Measurements from ENCODE around the gene EPB41L4B.
"Not testable (repeated sequence)": the region's sequence is repeated elsewhere in the genome, so short reads cannot be mapped to it uniquely, and the experiment has no call there.

The EPB41L4B gene

DNA sequence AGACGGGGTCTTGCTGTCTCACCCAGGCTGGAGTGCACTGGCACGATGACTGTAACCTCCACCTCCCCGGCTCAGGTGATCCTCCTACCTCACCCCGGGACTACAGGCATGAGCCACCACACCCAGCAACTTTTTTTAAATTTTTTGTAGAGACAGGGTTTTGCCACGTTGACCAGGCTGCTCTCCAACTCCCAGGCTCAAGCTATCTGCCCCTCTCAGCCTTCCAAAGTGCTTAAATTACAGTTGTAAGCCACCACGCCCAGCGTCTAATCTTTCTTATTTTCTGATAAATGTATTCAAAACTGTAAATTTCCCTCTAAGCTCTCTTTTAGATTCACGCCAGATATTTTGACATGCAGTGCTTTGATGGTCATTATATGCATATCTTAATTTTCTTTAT, 164.2 kb downstream of the EPB41L4B start:
- DNase-seq, result no peak

DNA sequence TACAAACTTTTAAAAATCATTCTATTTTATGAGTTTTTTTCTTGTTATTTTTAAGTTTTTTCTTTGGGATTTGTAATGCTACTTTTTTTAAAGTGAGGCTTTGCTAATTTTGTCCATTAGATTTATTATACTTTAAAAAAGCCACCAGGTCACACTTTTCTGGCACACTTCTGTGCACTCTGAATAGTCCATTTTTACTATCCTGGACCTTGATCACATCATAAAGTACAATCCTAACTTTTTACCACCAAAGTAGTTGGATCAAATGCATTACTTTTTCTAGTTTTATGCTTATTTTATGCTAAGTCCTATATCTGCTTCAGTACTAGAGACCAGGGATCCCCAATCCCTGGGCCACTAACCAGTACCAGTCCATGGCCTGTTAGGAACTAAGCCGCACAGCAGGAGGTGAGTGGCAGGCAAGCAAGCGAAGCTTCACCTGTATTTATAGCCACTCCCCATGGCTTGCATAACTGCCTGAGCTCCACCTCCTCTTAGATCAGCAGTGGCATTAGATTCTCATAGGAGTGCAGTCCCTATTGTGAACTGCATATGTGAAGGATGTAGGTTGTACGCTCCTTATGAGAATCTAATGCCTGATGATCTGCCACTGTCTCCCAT, 169.8 kb downstream of the EPB41L4B start:
- no peak for DNase-seq

DNA sequence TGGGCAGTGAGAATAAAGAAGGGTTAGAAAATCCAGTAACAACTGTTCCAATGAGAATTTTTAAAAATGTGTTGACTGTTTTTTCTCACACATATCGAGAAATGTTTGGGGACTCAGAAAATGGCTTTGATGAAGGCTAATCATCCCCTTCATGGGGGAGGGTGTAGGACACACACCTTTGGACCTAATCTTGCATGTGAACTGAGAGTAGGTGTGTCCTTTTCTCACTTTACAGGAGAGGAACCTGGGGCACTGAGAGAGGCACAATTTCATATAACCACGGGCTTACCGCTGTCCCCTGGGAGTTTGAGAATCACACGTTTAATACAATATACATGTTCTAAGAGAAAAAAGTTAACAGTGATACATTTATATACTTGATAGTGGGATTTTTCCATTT, 171.1 kb downstream of the EPB41L4B start:
- DNase-seq, result no peak

DNA sequence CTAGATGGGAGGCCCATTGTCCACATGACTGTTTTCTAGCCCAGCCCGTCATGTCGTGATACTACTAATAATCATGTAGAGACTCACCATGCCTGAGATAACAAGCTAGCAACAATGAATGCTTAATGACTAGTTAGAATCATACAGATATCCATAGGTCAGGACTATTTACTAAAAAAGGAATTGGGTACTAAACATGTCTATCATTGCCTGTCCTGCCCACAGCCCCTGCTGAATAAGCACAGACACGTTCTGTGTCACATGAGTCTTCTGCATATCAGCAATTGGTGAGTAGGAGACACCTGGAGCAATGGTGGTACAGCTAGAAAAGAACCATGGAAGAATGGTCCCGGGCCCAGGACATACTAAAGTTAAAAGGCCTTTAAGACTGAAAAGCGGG, 171.8 kb downstream of the EPB41L4B start:
- DNase-seq, result no peak

DNA sequence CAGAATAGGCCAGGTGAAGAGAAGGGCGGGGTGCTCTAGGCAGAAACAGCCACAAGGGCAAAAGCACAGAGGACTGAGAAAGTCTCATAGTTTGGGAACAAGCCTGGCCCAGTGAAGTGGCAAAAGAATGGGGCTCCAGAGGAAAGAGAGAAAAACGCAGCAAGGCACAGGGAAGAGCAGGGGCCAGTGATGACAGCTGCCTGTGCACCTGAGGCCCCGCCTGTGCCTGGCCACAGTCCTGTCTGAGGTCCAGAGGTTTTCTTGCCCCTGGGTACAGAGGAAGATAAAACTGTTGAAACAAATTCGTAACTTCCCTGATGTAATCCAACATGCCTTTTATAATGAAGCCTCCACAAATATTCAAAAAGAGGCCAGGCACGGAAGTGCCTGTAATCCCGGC, 175.8 kb downstream of the EPB41L4B start:
- no peak for DNase-seq

DNA sequence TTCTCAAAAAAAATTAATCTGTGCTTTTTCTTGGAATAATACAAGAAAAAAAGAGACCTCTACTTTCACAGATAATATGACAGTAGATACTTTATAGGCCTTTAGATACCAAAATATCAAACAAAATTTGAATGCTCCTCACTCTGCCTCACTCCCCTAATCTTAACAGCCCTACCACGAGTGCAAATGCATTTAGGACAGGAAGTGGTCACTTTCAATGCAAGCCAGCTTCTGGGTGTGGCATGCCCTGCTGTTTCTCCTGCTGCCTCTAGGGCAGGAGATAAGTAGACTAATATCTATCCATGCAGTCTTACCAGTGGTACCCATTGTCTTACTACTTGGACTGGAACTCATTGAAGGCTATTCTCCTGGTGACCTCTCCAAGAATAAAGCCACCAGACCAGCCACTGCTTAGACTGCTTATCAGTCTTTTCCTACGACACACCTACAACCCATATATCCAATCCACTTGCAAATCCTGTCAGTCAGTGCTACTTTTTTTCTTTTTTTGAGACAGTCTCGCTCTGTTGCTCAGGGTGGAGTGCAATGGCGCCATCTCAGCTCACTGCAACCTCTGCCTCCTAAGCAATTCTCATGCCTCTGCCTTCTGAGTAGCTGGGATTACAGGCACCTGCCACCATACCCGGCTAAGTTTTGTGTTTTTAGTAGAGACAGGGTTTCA, 176.8 kb downstream of the EPB41L4B start:
- peak in 1 of 2 experiments; percentile 21 for DNase-seq

DNA sequence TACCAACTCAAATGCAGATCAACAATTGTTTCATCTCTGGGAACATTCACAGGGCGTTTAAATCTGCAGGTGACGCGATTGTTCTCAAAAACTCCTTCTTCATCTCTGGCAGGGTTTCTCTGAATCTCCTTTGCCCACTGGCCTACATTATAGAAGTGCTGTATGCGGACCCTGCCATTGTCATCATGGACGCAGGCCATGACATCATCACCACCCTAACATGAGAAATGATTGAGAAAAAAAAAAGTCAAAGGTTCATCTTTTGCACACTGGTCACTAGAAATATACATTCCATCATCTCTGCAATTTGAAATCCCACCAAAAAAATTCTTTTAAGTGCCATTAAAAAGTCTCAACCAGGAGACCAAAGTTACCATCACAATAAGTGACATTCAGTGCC, 179.5 kb downstream of the EPB41L4B start:
- DNase-seq, result no peak

DNA sequence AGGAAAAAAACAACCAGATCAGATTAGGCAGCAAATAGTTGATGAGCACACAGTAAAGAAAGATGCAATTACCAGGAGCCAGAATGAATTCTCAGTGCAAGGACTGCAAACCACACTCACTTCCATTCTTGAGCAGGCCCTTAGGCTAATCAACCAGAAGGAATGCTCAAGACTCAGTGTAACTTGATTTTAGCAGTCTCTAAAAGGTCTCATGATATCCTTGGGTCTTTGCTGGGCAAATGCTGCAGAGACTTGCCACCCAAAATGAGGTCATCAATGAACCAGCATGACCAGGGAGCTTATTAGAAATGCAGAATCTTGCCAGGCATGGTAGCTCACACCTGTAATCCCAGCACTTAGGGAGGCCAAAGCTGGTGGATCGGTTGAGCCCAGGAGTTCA, 181.0 kb downstream of the EPB41L4B start:
- DNase-seq, result no peak

DNA sequence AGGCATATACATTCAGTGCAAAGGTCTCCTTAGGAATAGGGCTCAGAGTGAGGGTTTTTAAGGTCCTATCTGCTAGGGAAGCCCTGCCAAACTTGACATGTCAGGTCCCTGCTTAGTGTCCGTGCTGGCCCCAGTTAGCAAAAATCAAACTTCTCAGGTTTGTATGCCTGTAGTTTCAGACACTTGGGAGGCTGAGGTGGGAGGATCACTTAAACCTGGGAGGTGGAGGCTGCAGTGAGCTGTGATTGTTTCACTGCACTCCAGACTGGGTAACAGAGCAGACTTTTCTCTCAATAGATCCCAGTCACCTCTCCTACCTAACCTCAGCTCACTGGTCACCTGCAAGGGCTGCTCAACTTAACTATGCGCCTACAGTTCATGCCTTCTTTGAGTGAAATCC, 182.4 kb downstream of the EPB41L4B start:
- DNase-seq, result no peak

DNA sequence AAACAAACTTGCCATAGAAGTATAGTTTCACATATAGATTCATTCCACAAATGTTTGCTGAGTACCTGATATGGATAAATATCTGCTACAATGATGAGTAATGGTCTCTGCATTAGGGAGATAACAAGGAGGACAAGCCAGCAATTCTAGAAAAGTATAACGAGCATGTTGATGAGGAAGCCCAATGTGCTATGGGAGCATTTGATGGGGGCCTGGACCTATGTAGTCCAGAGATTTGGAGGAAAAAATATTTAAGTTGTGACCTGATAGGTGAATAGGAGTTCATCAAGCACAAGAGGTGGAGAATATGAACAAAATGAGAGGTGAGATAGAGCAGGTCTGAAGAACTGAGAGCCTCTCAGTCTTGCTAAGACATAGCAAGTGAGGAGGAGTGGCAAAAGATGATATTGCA, 186.7 kb downstream of the EPB41L4B start:
- DNase-seq, result no peak

DNA sequence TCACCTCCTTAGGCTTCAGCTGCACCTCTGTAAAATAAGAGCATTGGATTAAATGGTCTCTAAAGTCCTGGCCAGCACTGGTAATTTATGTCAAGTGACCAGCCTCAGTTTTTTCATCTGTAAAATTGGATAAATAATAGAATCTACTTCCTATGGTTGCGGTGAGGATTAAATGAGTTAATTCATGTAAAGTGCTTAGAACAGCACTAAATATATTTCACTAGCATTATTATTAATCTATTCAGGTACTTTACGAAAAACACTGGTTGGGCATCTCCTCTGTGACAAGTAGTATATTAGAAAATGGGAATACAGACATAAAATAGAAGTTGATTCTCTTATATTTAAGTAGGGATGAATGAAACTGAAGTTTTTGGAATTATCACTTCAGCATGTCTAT, 187.3 kb downstream of the EPB41L4B start:
- DNase-seq, result no peak

DNA sequence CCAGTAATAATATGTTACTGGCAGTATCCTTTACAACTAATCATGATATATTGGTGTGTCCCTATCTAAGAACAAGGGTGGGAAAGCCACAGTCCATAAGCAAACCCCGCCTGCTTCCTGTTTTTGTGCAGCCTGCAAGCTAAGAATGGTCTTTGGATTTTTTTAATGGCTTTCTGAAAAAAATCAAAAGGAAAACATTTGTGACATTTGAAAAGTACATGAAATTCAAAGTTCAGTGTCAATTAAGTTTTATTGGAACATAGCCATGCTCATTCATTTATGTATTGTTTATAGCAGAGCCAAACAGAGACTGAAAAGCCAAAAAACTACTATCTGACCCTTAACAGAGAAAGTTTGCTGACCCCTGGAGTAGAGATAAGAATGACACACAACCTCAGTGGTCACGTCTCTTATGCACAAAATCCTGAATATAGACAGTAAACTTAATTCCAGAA, 188.3 kb downstream of the EPB41L4B start:
- no peak for DNase-seq

DNA sequence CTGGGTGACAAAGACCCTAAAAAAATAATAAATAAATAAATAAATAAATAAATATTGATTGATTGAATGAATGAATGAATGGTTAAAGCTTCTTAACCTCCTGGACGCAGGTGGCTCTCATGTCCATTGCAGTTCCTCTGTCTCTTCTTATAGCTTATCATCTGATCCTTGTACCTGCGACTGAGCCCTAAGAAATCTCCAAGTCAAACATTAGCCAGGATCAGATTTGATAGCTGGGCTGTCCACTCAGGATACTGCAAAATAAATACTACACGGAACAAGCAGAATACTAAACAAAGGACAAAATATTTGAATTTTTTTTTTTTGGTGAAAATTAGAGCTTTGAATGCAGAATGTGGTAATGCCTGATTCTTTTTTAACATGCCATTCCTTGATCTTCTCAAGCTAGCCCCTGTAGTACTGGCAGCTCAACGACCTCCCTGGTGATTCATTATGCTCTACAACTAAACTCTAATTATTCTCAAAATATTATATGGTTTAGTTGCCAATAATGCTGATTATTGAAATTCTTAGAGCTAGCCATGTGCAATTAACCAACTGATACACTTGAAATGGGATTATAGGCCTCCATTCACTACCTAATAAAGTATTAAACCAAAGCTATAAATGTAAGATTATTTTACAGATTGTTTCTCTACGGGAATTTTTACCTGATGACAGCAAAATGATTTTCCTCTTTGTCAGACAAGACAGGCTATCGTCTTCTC, 191.2 kb downstream of the EPB41L4B start:
- no peak for DNase-seq

DNA sequence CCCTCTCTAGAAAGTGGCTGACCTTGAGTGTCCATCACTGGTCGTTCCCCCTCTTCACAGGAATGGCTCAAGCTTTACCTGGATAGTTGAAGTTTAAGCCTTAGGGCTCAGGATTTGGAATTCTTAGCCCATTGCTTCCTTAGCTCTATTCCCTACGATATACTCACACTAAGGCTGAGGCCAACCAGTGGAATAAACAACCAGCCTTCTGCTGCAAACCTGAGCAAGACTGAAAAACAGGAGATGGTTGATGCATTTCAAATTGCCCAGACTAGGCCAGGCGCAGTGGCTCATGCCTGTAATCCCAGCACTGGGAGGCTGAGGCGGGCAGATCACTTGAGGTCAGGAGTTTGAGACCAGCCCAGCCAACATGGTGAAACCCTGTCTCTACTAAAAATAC, 194.2 kb downstream of the EPB41L4B start:
- not testable (repeated sequence) for DNase-seq

DNA sequence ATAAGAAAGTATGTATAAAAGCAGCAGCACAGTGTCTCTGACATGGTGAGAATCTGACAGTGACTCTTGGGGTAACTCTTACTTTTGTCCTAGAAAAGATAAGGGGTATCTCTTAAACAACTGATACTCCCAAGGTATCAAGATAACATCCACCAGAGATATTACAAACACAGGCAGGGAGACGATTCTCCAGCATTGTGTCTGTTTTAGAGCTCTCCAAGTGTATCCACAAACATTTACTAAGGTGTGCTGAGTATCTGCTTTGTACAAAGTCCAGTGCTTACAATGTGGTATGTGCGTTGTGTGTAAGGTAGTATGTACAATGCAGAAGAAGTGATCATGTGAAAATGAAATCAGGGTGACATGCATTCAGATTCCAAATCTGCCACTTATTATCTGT, 196.7 kb downstream of the EPB41L4B start:
- DNase-seq, result no peak

DNA sequence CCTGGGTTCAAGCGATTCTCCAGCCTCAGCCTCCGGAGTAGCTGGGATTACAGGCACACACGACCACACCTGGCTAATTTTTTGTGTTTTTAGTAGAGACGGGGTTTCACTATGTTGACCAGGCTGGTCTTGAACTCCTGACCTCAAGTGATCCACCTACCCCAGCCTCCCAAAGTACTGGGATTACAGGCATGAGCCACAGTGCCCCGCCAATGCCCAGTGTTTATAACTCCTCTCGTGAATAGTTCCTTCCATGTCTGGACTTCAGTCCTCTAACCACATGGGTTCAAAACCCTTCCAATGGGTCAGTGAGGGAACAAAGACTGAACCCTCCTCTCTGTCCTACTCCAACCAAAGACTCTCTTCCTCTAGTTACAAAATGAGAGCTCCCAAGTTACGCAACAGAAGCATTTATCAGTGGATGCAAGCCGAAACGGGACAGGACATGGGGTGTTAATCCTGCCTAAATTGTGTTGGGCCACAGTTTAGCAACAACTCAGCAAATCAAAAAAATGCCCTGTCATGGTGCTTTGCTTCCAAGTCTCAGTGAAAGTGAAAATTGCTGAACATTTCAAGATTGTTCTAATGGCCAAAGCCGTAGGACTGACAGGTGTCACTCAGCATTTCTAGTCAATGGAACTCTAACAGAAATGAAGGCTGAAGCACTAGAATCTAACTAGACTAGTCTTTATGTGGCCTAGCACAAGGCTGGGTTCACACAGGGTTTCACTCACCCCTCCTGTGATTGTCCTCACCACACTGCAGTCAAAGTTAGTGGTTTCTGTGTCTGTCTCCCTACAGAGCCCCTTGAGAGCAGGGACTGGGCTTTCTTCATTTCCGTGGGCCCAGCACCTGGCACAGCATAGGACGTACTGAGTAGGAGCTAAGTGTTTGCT, 197.9 kb downstream of the EPB41L4B start:
- no peak for DNase-seq
